Femur (tissue), 1 donor: Measurements from ENCODE around the gene LRRC17.
"Not testable (repeated sequence)": the region's sequence is repeated elsewhere in the genome, so short reads cannot be mapped to it uniquely, and the experiment has no call there.

Source experiments
- DNase-seq: peaks from one replicate; pipeline ENCODE4 v3.0.0-alpha.2; 2017

LRRC17 gene

GRCh38 chr7:102943423-102944169 is 30.8 kb downstream of the LRRC17 start:
- no peak for DNase-seq

DNA sequence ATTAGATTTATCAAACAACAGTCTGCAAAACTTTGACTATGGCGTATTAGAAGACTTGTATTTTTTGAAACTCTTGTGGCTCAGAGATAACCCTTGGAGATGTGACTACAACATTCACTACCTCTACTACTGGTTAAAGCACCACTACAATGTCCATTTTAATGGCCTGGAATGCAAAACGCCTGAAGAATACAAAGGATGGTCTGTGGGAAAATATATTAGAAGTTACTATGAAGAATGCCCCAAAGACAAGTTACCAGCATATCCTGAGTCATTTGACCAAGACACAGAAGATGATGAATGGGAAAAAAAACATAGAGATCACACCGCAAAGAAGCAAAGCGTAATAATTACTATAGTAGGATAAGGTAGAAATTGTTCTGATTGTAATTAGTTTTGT is 31.4 kb downstream of the LRRC17 start:
- DNase-seq = no peak

- DNase-seq = no peak
Measured at GRCh38 chr7:102951839-102952238, 39.0 kb downstream of the LRRC17 start.

DNA sequence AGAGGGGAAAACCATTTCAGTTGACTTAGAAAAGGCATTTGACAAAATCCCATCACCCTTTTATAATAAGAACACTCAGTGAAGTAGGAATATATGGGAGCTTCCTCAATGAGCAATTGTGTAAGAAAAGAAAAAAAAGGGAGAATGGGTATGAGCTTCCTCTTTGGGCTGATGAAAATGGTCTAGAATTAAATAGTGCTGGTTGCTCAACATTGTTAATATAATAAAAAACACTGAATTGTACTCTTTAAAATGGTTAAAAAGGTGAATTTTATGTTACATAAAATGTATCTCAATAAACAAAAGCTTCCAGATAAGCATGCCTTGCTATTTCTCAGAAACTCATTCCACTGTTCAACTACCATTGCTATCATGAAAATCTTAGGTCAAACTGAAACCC is 40.6 kb downstream of the LRRC17 start:
- DNase-seq = no peak

- not testable (repeated sequence) for DNase-seq
Measured at GRCh38 chr7:102954359-102954758, 41.6 kb downstream of the LRRC17 start.

- DNase-seq = not testable (repeated sequence)
Measured at GRCh38 chr7:102958004-102958403, 45.2 kb downstream of the LRRC17 start.

- DNase-seq = not testable (repeated sequence)
Measured at GRCh38 chr7:102961993-102962392, 49.2 kb downstream of the LRRC17 start.

- no peak for DNase-seq
Measured at GRCh38 chr7:102966465-102966864, 53.7 kb downstream of the LRRC17 start.

- no peak for DNase-seq
Measured at GRCh38 chr7:102967798-102968197, 55.0 kb downstream of the LRRC17 start.

DNA sequence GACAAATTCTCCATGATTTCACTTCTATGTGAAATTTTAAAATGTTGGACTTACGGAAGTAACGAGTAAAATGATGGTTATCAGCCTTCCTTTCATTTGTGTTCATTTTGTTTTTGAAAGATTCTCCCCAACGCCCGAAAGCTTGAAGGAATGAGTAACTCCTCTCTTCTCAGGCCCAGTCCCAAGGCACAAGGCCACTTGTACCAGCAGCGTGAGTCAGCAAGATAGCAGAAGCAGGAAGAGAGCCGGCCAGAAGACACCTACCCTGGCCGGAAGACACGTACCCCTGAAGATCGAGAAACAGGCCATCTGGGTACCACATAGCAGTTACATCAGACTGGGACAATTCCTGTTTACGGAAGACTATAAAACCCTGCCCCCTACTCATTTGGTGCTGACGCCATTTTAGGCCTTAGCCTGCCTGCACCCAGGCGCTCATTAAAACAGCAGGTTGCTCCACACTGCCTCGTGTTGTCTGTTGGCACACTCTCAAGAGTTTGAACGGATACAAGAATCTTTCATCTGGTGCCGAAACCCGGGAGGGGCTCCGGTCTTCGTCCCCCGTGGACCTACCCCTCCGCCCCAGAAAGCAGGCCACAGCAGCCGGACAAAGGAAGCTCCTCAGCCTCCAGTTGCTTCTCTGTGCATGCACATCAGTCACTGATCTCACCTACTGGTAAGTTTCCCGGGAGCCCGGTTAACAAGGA is 60.4 kb downstream of the LRRC17 start:
- DNase-seq = no peak

GRCh38 chr7:102974366-102975236 is 61.8 kb downstream of the LRRC17 start:
- no peak for DNase-seq

GRCh38 chr7:102975854-102976253 is 63.1 kb downstream of the LRRC17 start:
- DNase-seq = no peak

DNA sequence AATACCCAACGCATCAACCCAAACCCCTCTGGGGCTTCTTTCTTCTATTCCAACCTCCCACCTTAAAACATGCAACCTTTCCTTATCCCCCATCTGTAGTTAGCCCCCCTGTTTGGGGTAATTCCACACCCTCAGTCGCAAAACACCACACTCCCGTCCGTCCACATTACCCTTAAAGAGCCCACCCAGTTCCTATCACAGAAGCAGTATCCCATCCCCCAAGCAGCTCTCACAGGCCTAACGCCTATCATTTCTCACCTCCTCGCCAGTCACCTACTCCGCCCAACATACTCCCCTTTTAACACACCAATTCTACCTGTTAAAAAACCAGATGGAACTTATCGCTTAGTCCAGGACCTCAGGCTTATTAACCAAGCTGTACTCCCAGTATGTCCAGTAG is 63.7 kb downstream of the LRRC17 start:
- no peak for DNase-seq

DNA sequence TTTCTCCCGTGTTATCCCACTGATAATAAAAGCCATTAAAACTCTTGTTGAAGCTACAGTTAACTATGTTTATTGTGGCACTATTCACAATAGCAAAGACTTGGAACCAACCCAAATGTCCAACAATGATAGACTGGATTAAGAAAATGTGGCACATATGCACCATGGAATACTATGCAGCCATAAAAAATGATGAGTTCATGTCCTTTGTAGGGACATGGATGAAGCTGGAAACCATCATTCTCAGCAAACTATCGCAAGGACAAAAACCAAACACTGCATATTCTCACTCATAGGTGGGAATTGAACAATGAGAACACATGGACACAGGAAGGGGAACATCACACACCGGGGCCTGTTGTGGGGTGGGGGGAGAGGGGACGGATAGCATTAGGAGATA is 64.8 kb downstream of the LRRC17 start:
- DNase-seq = not testable (repeated sequence)

DNA sequence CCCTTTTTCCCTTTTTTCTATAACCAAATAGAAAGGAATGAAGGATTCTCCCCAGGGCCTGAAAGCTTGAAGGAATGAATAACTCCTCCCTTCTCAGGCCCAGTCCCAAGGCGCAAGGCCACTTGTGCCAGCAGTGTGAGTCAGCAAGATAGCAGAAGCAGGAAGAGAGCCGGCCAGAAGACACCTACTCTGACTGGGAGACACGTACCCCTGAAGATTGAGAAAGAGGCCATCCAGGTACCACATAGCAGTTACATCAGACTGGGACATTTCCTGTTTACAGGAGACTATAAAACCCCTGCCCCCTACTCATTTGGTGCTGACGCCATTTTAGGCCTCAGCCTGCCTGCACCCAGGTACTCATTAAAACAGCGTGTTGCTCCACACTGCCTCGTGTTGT is 65.5 kb downstream of the LRRC17 start:
- no peak for DNase-seq

DNA sequence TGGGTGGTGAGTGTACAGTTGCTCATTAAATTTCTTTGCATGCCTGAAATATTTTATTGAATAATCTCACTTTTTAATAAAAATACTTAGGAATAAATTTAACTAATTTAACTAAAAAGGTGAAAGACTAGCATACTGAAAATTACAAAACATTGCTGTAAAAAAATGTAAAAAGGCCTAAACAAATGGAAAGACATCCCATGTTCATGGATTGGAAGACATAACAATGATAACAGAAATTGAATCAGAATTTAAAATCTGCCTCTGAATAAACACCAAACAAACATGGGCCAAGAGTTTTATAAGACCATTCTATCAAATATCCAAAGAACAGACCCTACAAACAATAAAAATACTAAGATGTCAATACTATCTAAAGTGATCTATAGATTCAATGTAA is 66.9 kb downstream of the LRRC17 start:
- DNase-seq = no peak

- DNase-seq = no peak
Measured at GRCh38 chr7:102981451-102981850, 68.7 kb downstream of the LRRC17 start.

DNA sequence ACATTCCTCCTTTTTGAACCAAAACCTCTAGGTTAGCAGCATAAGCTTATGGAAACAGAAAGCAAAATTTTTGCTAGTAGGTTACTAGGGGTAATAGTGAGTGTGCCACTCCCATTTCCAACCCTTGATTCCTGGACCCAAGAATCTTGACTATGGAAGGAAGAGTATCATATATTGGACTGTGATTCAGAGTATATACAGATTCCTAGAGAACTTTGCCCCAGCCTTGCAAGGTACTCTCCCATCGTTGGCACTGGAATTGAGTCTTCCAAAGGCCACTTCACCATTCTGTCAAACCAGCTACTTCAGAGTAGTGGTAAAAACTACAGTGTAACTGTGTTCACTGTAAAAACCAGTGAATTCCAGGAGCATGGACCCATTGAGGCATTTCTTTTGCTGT is 69.4 kb downstream of the LRRC17 start:
- DNase-seq = no peak

GRCh38 chr7:102983602-102984001 is 70.8 kb downstream of the LRRC17 start:
- no peak for DNase-seq

GRCh38 chr7:102985176-102985783 is 72.5 kb downstream of the LRRC17 start:
- DNase-seq = no peak

- no peak for DNase-seq
Measured at GRCh38 chr7:102988088-102988487, 75.3 kb downstream of the LRRC17 start.

DNA sequence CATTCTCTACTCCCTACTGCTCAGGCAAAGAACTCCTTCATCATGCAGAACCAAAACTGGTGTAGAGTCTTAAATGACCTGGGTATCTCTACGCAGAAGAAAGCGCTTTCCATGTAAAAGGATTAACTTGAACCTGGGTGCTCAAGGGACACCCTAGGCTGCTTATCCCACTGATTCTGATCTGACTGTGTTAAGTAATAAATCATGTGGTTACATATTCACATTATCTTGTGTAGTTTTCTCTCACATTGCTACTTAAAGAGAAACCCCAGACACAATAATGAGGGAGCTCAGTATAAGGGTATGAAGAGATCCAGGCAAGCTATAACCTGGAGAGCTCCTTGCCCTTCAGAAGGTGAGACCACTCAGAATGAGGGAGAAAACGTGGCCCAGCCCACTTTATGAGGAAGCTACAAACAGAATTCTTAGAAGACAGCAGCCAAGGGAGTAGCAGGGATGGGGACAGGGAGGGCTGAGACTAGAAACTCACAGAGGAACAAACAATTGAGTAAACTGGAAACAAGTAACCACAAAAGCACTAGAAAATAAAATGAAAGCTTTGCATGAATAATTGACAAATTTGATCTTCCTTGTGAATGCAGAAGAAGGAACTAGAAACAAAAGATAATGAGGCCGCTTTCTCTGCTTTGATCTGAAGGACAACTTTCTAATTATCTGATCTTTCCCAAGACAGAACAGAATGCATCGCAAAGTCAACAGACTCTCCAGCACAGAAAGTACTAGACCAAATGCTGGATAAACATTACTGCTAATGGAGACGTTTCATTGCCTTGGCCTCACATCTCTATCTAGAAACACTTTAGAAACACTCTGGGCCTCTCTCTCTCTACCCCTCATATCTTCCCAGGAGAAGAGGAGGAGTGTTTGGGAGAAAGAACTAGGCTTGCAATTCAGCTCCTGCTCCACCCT is 76.1 kb downstream of the LRRC17 start:
- DNase-seq = no peak
